IMR-90 (cell line): ENCODE results near the gene SFR1. TPM values are rescaled to one million over a fixed set of nuclear protein-coding genes. Genes with fewer than 3 reads are reported as not detected.

Source experiments
- ATAC-seq: fragments of 200-7000 bp; cut with Tn5 transposase; 2 replicates; pipeline ENCODE4 v1.9.1; 2020; ENCODE audit warnings: low read depth, mild to moderate bottlenecking, moderate library complexity
- BruUV-seq: library from RNA; stranded (reverse); fragments of 400-500 nt; replicated peaks from 2 replicates; lab custom pipeline; 2021; lab: Mats Ljungman, UMichigan
- CTCF ChIA-PET: fragments of 300-600 bp; formaldehyde crosslinking; extraction: SDS; loops from one replicate; lab custom pipeline; 2021; ENCODE audit warnings: antibody characterized with exemption; lab: Yijun Ruan, JAX
- POLR2A ChIA-PET: fragments of 300-600 bp; sonication (Branson Sonifier 250); formaldehyde crosslinking; loops from one replicate; lab custom pipeline; 2022; ENCODE audit warnings: antibody characterized with exemption; ENCODE audit not compliant: unreplicated experiment; lab: Charles Lee
- DNase-seq: peaks from one replicate; pipeline ENCODE4 v3.0.0; 2013
- H2AFZ ChIP-seq: replicated peaks from 2 replicates; pipeline ENCODE3; 2013; ENCODE audit warnings: low read length, mild to moderate bottlenecking; ENCODE audit not compliant: poor library complexity
- H2AK5ac ChIP-seq: 2 replicates; pipeline ENCODE4 v1.6.1; 2013; ENCODE audit warnings: low read depth, low read length, inconsistent platforms
- H2AK9ac ChIP-seq: replicated peaks from 2 replicates; pipeline ENCODE3; 2013; ENCODE audit warnings: mild to moderate bottlenecking, low read depth, low read length, moderate library complexity; ENCODE audit not compliant: poor library complexity
- H2BK120ac ChIP-seq: 2 replicates; pipeline ENCODE4 v1.6.1; 2013; ENCODE audit warnings: low read depth, low read length, inconsistent platforms
- H2BK15ac ChIP-seq: 3 replicates; pipeline ENCODE4 v1.6.1; 2013; ENCODE audit warnings: low read depth, low read length, inconsistent platforms
- H2BK20ac ChIP-seq: 2 replicates; pipeline ENCODE4 v1.6.1; 2013; ENCODE audit warnings: low read depth, mild to moderate bottlenecking, inconsistent platforms, low read length, moderate library complexity
- H2BK5ac ChIP-seq: 2 replicates; pipeline ENCODE4 v1.6.1; 2013; ENCODE audit warnings: mild to moderate bottlenecking, low read depth, low read length, inconsistent platforms; ENCODE audit not compliant: poor library complexity, severe bottlenecking
- H3K14ac ChIP-seq: replicated peaks from 2 replicates; pipeline ENCODE4 v1.6.1; 2013; ENCODE audit warnings: low read depth, low read length, inconsistent platforms
- H3K18ac ChIP-seq: 2 replicates; pipeline ENCODE4 v1.6.1; 2013; ENCODE audit warnings: low read depth, low read length, control low read depth
- H3K23ac ChIP-seq: 2 replicates; pipeline ENCODE4 v1.6.1; 2013; ENCODE audit warnings: low read depth, low read length, inconsistent platforms
- H3K27ac ChIP-seq: 2 replicates; pipeline ENCODE4 v1.5.1; 2013; ENCODE audit warnings: mild to moderate bottlenecking, control low read depth, low read length; ENCODE audit not compliant: insufficient read depth
- H3K27me3 ChIP-seq: 2 replicates; pipeline ENCODE4 v1.6.1; 2013; ENCODE audit warnings: low read length; ENCODE audit not compliant: control insufficient read depth, insufficient read depth
- H3K36me3 ChIP-seq: 2 replicates; pipeline ENCODE4 v1.6.1; 2013; ENCODE audit warnings: low read length, mixed read lengths; ENCODE audit not compliant: control insufficient read depth, insufficient read depth
- H3K4ac ChIP-seq: 2 replicates; pipeline ENCODE4 v1.6.1; 2013; ENCODE audit warnings: low read depth, low read length, inconsistent platforms
- H3K4me1 ChIP-seq: 2 replicates; pipeline ENCODE4 v1.6.1; 2013; ENCODE audit warnings: low read length, mixed read lengths; ENCODE audit not compliant: control insufficient read depth, insufficient read depth
- H3K4me2 ChIP-seq: 2 replicates; pipeline ENCODE4 v1.6.1; 2013; ENCODE audit warnings: low read depth, mild to moderate bottlenecking, control low read depth, low read length, moderate library complexity
- H3K4me3 ChIP-seq: 2 replicates; pipeline ENCODE4 v1.5.1; 2013; ENCODE audit warnings: low read depth, mild to moderate bottlenecking, control low read depth, low read length, moderate library complexity; ENCODE audit not compliant: insufficient read depth
- H3K56ac ChIP-seq: 2 replicates; pipeline ENCODE4 v1.6.1; 2013; ENCODE audit warnings: low read length, inconsistent platforms; ENCODE audit not compliant: insufficient read depth; ENCODE audit errors: extremely low read depth
- H3K79me1 ChIP-seq, 2 experiments: 2 replicates each; pipeline ENCODE4 v1.6.1; 2013; ENCODE audit warnings: low read length in 2 of 2, inconsistent platforms in 1 of 2, low read depth in 1 of 2
- H3K9ac ChIP-seq: 2 replicates; pipeline ENCODE4 v1.6.1; 2013; ENCODE audit warnings: low read depth, low read length, control low read depth
- H3K9me1 ChIP-seq: 2 replicates; pipeline ENCODE4 v1.6.1; 2013; ENCODE audit warnings: low read length, inconsistent platforms; ENCODE audit not compliant: insufficient read depth
- H3K9me3 ChIP-seq: 2 replicates; pipeline ENCODE4 v1.6.1; 2013; ENCODE audit warnings: low read length; ENCODE audit not compliant: control insufficient read depth, insufficient read depth
- H4K20me1 ChIP-seq: 2 replicates; pipeline ENCODE4 v1.6.1; 2013; ENCODE audit warnings: low read length, inconsistent platforms; ENCODE audit not compliant: insufficient read depth
- H4K5ac ChIP-seq: 2 replicates; pipeline ENCODE4 v1.6.1; 2013; ENCODE audit warnings: mild to moderate bottlenecking, low read depth, low read length, control low read depth
- H4K8ac ChIP-seq, 2 experiments: 2 replicates each; pipeline ENCODE4 v1.6.1; 2013; ENCODE audit warnings: low read depth in 2 of 2, low read length in 2 of 2, control low read depth in 1 of 2, inconsistent platforms in 1 of 2
- H4K91ac ChIP-seq: 2 replicates; pipeline ENCODE4 v1.6.1; 2013; ENCODE audit warnings: low read depth, low read length, inconsistent platforms; ENCODE audit not compliant: insufficient read depth
- POLR2A ChIP-seq: IDR thresholded peaks from 2 replicates; pipeline ENCODE4 v1.6.1; 2012; ENCODE audit warnings: mild to moderate bottlenecking, low read depth, low read length
- USF2 ChIP-seq: fragments of 150-350 bp; IDR thresholded peaks from 2 replicates; pipeline ENCODE4 v1.6.1; 2017; ENCODE audit warnings: mild to moderate bottlenecking, antibody characterized with exemption, low read length, low read depth
- WGBS, 2 experiments: methylation state at CpG; one replicate each; pipeline versions ENCODE4 v1.1.5 to v1.1.7; 2013; ENCODE audit warnings: missing lambda C conversion rate in 2 of 2; ENCODE audit not compliant: insufficient read length in 1 of 2; ENCODE audit errors: extremely low coverage in 2 of 2; 5-methylcytosine and 5-hydroxymethylcytosine counted together
- dilution Hi-C: fragments of 300-500 bp; cut with HindIII; formaldehyde crosslinking; loops from one replicate; pipeline ENCODE4 v1.14.3; 2018; ENCODE audit warnings: low sequenced_read_pairs; ENCODE audit not compliant: unreplicated experiment
- in situ Hi-C: fragments of 300-500 bp; cut with MboI; formaldehyde crosslinking; loops from 3 replicates; pipeline ENCODE4 v1.14.3; 2019; ENCODE audit warnings: low sequenced_read_pairs, inconsistent platforms, mixed read lengths
- intact Hi-C: fragments of 100-400 bp; cut with micrococcal nuclease; formaldehyde crosslinking; loops from 2 replicates; pipeline ENCODE4 v1.10.0; 2022
- polyA plus RNA-seq, 3 experiments: library from polyadenylated mRNA; depleted of rRNA; stranded (reverse); fragments of >200 nt; gene quantifications; 2 replicates each; pipeline ENCODE4 v1.2.3, GENCODE V29; 2012; ENCODE audit warnings: low replicate concordance in 1 of 3
- total RNA-seq: library from RNA; depleted of rRNA; stranded (reverse); fragments of >200 nt; gene quantifications from 2 replicates; pipeline ENCODE4 v1.2.3, GENCODE V29; 2012

SFR1 gene
- total and polyA plus RNA-seq, 2 of the 4 experiments (the other 2 are of a cell fraction): 1.6 to 2.3 TPM

- Histone ChIP-seq H3K79me1 (no peaks in the 10 kb centered on the region), H2BK120ac (no peak within 1 kb of the TSS), H3K18ac (no peak within 1 kb of the TSS), H2BK15ac (no peak within 1 kb of the TSS), H2BK20ac (no peak within 1 kb of the TSS), H4K5ac (no peak within 1 kb of the TSS), H3K4me2 (no peak within 1 kb of the TSS), H3K4me3 (no peak within 1 kb of the TSS), H3K27ac (no peak within 1 kb of the TSS), H3K4me1 (no peaks in the 10 kb centered on the region; the same call in 1 of the 2 replicates), H3K56ac (no peak within 1 kb of the TSS), H2AK5ac (no peak within 1 kb of the TSS), H4K20me1 (no peaks in the 10 kb centered on the region), H3K27me3 (peaks cover 2% of the 10 kb centered on the region; the same call in 1 of the 2 replicates), H2AK9ac (no peak within 1 kb of the TSS), H2BK5ac (no peak within 1 kb of the TSS), H3K9me1 (0 out of 2 replicates have a peak, but pooled peaks cover under 1% of the 10 kb centered on the region), H2AFZ (no peak within 1 kb of the TSS), H3K9ac (no peak within 1 kb of the TSS), H3K14ac (no peak within 1 kb of the TSS), H3K4ac (no peak within 1 kb of the TSS), H3K23ac (no peak within 1 kb of the TSS), H3K36me3 (no peaks in the 10 kb centered on the region), H3K9me3 (no peaks in the 10 kb centered on the region), H4K91ac (no peak within 1 kb of the TSS), H4K8ac (no peak within 1 kb of the TSS)
- POLR2A ChIA-PET: no interaction called here
- DNase-seq (no peak), ATAC-seq (no peak)
- CTCF ChIA-PET: no interaction called here
- dilution Hi-C loops (no loop called here), intact Hi-C loops (no loop called here), in situ Hi-C loops (no loop called here)
- 70% methylated on average over 2 of the region's 3 CpGs; no CpG with 5 or more reads in 1 of the 2 experiments for WGBS, 2 experiments
- TF ChIP-seq POLR2A (no peak), USF2 (no peak)
- BruUV-seq: no TSS peak
Observed at GRCh38 chr10:104085801-104086400, 36.1 kb upstream of the SFR1 start, which contains the start of gene COL17A1. COL17A1 (minus strand) TSS chr10:104085880; CDS start chr10:104080673, 5,207 bp downstream.
